VCaP (cell line): ENCODE measurements around the gene MANF.

Experiments
- H3K27ac ChIP-seq: fragments of 450-650 bp; 2 replicates; pipeline ENCODE4 v1.5.1; 2017
- TF ChIP-seq, protein P1 (sequence below): fragments of 450-650 bp; conservative IDR thresholded peaks from 2 replicates; pipeline ENCODE4 v1.5.1; 2017; ENCODE audit warnings: mild to moderate bottlenecking, moderate library complexity

The MANF gene

DNA sequence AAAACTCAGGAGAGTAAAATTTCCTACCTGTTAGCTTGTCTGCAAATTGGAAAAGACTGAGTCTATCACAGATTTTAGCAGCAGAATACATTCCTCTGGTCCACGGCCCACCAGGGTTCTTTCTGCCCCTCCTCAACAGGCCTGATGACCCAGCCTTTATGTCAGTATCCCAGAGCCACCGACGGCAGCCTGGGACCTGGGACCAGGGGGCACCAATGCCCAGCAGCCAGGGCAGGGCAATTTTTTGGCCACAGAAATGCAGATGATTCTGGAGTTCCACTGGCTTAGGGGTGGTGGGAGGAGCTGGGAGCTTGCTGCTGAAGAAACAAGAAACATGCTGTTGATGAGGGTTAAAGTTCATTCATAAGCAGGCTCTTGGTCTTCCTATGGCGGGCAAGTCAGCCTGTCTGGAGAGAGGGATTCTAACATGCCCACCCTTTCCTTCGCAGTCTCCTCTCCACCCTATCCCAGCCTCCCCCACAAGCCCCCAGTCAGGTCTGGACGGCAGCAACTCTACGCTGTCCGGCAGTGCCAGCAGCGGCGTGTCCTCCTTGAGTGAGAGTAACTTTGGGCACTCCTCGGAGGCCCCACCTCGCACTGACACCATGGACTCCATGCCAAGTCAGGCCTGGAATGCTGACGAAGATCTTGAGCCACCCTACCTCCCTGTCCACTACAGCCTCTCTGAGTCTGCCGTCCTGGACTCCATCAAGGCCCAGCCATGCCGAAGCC, 4.3 kb upstream of the MANF start:
- TF ChIP-seq, protein P1, sequence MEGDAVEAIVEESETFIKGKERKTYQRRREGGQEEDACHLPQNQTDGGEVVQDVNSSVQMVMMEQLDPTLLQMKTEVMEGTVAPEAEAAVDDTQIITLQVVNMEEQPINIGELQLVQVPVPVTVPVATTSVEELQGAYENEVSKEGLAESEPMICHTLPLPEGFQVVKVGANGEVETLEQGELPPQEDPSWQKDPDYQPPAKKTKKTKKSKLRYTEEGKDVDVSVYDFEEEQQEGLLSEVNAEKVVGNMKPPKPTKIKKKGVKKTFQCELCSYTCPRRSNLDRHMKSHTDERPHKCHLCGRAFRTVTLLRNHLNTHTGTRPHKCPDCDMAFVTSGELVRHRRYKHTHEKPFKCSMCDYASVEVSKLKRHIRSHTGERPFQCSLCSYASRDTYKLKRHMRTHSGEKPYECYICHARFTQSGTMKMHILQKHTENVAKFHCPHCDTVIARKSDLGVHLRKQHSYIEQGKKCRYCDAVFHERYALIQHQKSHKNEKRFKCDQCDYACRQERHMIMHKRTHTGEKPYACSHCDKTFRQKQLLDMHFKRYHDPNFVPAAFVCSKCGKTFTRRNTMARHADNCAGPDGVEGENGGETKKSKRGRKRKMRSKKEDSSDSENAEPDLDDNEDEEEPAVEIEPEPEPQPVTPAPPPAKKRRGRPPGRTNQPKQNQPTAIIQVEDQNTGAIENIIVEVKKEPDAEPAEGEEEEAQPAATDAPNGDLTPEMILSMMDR, result no peak
- H3K27ac ChIP-seq, result no peak overlapping the region

DNA sequence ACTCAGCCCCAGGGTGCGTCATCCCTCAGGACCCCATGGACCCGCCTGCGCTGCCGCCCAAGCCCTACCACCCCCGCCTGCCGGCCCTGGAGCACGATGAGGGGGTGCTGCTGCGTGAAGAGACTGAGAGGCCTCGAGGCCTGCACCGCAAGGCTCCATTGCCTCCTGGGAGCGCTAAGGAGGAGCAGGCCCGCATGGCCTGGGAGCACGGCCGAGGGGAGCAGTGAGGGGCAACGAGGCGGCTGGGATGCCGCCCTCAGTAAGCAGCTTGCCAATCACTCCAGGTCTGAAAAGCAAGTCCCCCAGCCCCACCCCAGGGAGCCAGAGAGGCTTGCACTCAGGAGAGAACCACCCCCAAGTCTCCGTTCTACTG, 3.8 kb upstream of the MANF start:
- TF ChIP-seq, protein P1, result no peak
- H3K27ac ChIP-seq, result no peak overlapping the region

DNA sequence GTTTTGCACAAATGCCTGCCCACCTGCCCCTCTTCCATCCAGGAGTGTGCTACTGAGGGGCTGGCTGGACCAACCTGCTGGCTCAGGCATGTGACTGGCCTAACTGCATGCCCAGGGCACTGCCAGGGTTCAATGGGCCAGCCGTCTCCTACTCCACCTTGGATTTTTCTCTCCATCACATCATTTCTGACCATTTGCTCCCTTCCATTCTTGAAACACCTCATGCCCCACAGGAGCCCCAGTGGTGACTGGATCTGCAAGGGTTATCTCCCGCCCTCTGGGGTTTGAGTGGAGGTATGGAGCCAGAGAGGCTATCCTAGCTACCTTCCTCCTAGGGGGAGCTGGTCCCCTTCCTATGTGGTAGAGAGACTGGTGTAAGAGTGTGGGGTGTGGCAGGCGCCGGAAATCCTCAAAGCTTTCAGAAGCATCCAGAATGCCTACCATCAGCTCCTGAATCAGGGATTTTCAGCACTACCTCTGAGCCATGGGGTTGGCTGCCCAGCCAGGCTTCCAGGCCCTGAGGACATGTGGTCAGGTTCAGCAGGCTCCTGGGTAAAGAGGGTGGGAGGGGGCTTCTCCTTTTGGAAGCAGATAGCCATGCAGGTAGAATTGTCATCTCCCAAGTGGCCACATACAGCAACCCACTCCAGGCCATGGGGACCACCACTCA, 2.9 kb upstream of the MANF start:
- H3K27ac ChIP-seq, result no peak overlapping the region
- TF ChIP-seq, protein P1, result no peak

DNA sequence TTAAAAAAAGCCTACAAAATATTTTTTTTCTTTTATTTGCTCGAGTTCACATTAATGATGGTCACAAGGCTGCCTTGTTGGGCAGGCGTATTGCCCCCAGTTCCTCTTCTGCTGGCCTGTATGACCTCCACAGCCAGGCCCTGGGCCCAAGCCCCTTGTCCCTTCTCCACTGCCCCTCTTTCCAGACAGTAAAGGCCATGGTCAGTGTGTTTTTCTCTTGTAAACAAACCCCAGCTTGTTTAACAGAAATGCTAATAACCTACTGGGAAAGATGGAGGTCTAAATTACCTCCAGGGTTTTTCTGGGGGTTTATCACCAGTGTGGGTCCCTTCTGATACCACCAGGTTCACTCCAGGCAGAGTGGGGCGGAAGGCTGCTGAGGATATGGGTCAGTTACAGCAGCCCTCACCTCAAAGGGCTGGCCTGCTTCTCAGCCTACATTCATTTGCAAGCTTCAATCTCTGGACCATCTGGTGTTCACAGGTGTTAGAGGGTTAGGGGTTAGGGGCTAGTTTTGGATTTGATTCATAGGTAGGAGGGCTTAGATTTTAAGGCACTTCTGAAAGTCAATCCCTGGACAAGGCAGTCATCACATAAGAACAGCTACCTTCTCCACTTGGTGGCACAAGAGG, 2.0 kb upstream of the MANF start:
- TF ChIP-seq, protein P1, result no peak
- no peak overlapping the region for H3K27ac ChIP-seq

DNA sequence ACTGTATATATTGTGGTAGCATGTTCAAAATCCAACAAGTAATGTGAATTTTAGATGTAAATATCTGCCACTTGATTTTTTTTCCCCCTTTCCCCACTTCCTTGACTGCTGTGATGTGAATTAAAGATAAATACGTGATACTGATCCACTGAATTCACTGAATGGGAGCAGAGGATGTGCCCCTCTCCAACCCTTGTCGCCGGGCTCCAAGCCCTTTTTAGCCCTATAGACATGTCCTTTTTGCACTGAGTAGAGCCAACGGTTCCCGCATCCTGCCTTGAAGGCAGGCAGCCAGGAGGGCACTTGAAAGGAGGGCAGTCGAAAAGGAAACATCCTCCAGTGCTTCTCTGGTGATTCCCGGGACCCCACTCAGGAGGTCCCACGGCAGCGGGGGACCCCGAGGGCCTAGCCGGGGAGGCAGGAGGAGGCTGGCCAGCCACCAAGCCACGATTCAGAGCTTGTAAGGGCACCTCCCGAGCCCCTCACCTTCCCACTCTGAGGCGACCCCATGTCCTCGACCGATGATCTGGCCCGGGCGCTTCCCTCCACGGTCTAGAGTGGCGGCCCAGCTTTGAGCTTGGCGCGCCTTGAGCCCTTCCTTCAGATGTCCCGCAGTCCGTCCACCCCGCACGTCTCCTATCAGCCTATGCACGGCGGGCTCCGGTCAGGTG, 901 bp upstream of the MANF start:
- TF ChIP-seq, protein P1, result no peak
- H3K27ac ChIP-seq, result peak overlapping the region; percentile 94

DNA sequence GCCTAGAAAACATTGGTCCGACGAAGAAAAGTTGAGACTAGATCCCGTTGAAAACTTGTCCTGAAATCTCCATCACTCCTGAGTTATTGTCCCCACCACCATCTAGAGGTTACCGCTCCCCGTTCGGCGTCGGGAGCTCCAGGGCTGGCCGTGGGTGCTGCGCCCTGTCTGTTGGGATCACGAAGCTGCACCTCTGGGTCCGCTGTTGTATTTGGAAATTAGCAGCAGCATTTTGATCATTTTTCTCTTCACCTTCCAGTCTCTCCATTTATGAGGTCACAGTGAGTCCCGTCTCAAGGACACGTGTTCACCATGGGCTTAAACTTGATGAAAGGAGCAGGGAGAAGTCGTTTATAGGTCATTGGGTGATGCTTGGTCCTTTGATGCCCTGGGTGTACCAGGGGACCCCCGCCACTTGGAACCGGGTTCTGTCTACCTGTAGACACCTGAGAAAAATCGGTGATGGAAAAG, 565 bp downstream of the MANF start:
- TF ChIP-seq, protein P1, result no peak
- H3K27ac ChIP-seq, result peak overlapping the region; percentile 94
